Brain pericyte (primary cell): ENCODE measurements around the gene KHDC3L.

Experiments used
- DNase-seq: peaks from one replicate; pipeline ENCODE4 v3.0.0-alpha.2; 2012; ENCODE audit warnings: low read depth, low spot score

The KHDC3L gene

DNA sequence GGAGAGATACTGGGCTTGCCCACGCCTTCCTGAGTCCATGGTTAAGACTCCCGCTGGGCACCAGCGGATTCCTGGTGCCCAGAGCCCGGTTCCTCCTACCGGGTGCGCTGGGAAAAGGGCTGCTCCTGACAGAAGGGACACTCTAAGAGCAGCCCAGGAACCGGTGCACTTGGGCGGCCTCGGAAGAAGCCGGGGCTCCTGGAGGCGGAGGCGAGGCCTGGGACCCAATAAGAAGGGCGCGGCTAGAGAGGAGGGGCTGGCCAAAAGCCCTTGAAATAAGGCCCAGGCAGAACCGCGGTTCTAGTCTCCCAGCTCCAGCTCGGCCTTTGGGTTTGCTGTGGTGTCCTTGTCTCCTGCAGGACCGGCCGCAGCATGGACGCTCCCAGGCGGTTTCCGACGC lies at the start of gene KHDC3L:
KHDC3L (plus strand) TSS at position 301 of the 400 bp plus-strand sequence; CDS start at position 373, 72 bp downstream.
- no peak for DNase-seq

DNA sequence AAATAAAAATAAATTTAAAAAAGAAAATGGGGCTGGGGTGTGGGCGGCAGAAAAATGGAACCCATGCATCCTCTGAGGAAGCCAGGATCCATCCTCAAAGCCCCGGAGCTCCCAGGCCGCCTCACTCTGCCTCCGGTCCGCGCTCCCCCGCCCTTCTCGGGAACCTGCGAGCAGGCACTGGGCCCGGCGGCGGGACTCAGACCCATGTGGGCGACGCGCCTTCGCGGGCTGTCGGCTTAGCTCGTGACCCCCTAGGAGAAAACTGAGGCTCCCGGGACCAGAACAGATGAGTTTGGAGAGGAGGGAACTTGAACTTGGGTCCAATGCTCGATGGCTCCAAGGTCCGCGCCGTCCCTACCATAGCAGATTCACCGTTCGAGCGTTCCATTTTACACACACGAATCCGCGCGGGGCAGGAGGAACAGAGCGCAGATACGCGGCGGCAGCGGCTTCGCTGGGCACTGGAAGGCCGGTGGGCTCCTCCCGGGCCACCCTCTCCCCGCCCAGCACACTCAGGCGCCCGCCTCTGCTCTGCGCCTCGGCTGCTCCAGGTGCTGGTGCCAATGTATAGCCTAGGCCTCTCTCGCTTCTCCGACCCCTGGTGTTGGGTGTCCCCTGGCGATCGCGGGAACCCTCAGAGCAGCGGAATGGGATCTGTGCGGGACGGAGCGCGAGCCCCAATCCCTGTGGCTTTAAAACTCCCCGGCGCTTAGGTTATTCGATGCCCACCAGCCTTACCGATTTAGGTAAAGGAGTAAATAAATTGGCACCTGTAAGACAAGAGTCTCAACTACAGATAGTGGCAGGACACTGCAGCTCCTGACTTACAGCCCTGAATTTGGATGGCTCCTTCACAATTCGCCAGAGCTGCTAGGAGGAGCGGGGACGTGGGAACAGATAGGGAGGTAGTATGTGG lies 47.6 kb upstream of the KHDC3L start:
- no peak for DNase-seq

- no peak for DNase-seq
These were observed 39.1 kb upstream of the KHDC3L start for GRCh38 chr6:73323323-73323722.

GRCh38 chr6:73325656-73326055 lies 36.8 kb upstream of the KHDC3L start:
- DNase-seq: no peak

- DNase-seq: no peak
These were observed 33.7 kb upstream of the KHDC3L start for GRCh38 chr6:73328790-73329189.

DNA sequence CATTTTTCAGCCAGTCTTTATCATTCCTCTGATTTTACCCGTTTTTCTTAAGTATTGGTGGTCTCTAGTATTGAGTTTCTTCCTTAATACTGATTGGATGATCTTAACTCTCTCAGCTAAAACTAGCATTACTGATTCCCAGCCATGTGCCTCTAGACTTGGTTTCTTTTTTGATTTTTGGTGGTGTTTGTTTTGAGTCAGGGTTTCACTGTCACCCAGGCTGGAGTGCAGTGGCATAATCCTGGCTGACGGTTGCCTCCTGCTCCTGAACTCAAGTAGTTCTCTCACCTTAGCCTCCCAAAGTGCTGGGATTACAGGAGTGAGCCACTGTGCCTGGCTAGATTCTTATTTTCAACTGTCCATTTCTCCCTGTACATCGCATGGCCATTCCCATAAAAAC lies 33.3 kb upstream of the KHDC3L start:
- no peak for DNase-seq

DNA sequence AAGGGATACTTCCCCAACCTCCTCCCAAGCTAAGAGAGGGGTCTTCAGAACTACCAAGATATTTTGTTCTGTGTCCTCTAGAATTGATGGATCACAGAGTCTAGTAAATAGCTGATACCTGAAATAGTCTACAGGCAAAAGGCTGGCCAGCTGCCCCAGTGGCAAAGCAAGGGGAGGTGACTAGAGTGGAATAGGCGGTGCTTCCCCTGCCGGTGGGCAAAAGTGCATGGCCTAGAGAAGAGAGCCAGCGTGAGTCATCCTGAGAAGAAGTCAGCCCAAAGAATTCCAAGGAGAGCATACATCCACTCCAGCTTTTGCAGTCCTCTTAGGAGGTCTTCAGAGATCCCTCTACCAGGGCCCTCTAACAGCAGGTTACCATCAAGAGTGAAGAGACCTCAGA lies 23.1 kb upstream of the KHDC3L start:
- no peak for DNase-seq

DNA sequence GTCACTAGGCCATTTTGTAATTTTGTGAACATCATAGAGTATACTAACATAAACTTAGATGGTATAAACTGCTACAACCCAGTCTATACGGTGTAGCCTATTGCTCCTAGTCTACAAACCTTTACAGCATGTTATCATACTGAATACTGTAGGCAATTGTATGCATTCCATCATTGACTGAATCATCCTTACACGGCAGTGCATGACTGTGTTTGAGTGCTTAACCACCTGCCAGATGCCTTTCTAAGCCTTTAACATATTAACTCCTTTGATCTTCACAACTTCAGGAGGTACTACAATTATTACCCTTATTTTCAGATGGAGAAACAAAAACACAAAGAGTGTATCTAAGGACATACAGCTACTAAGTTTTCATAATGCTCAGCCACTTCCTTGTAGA lies 22.4 kb upstream of the KHDC3L start:
- DNase-seq: no peak

- DNase-seq: no peak
These were observed 21.1 kb upstream of the KHDC3L start for GRCh38 chr6:73341335-73341734.

DNA sequence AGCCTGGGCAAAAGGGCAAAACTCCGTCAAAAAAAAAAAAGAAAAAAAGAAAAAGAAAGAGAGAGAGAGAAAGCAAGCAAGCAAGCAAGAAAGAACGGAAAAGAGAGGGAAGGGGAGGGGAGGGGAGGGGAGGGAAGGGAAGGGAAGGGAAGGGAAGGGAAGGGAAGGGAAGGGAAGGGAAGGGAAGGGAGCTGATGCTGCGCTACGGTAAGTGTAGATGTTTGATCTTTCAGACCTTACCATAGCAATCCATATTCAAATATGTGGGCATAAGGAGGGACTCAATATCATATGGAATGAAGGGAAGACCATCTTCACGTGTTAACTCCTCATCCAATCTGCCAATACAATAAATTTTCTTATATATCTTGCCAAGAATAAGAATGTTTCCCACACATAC lies 20.3 kb upstream of the KHDC3L start:
- no peak for DNase-seq

- no peak for DNase-seq
These were observed 19.3 kb upstream of the KHDC3L start for GRCh38 chr6:73343164-73343563.

GRCh38 chr6:73348550-73349204 lies 13.8 kb upstream of the KHDC3L start:
- no peak for DNase-seq

- no peak for DNase-seq
These were observed 13.1 kb upstream of the KHDC3L start for GRCh38 chr6:73349311-73349710.

GRCh38 chr6:73353636-73354593 lies 8.5 kb upstream of the KHDC3L start, which contains the start of gene DPPA5:
Gene DPPA5 (minus strand): TSS chr6:73354276. CDS start chr6:73354225, 51 bp downstream.
- no peak for DNase-seq

DNA sequence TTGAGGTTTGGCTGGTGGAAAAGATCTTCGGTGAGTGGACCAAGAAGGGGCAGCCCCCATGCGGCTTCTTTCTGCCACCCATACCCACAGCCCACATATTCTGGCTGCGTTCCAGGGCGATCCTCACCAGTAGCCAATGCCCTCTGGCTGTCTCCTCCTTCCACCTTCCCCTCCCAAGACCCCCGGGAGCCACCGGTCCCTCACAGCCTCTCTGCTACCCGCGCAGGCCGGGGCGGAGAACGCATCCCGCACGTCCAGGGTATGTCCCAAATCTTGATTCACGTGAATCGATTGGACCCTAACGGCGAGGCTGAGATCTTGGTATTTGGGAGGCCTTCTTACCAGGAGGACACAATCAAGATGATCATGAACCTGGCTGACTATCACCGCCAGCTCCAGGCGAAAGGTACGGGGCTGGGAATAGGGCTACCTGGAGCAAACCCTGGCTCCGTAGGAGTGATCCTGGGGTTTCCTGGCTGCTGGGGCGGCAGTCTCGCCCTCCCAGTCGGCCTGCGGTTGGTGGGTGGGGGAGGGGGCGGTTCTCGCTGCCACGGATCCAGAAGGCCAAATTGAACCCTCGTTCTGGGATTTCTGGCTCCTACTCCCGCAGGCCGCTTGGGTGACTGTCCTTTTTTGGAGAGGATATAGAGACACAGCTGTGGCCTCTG lies 545 bp downstream of the KHDC3L start:
- DNase-seq: no peak

- no peak for DNase-seq
These were observed 1.0 kb downstream of the KHDC3L start for GRCh38 chr6:73363537-73363875.

DNA sequence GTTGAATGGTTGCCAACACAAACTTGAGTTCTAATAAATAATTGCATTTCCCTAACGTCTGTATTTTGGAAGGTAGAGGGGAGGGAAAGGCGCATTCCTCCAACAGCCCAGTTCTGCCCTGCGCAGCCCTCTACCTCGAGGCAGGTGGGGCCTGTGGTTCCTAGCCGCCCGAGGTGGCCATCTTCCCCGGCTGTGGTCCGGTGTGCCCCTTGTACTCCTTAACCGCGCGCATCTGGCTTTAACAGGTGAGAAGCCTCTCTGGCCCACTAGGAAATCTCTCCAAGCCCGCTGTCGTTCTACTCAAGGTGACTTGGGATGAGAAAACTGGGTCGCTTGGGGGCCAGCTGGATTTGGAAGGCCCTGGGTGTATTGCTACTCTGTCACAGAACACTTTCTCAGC lies 1.7 kb downstream of the KHDC3L start:
- DNase-seq: no peak

DNA sequence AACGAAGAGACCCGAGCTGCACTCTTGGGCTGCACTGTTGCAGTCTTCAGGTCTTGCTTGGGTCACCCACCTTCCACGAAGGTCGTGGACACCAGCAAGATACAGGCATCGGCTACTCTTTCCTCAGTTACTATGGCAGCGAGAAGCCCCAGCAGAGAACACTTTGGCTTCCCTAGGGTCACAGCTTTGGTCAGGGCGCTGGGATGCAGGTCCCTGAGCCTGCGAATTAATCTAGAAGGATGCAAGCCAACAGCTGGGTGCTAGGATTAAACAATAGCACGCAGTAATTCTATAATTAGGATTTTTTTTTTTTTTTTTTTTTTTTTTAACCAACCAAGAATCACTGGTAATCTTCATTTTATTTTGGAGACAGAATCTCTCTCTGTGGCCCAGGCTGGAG lies 2.1 kb downstream of the KHDC3L start:
- no peak for DNase-seq

- no peak for DNase-seq
These were observed 5.4 kb downstream of the KHDC3L start for GRCh38 chr6:73367761-73368355.

DNA sequence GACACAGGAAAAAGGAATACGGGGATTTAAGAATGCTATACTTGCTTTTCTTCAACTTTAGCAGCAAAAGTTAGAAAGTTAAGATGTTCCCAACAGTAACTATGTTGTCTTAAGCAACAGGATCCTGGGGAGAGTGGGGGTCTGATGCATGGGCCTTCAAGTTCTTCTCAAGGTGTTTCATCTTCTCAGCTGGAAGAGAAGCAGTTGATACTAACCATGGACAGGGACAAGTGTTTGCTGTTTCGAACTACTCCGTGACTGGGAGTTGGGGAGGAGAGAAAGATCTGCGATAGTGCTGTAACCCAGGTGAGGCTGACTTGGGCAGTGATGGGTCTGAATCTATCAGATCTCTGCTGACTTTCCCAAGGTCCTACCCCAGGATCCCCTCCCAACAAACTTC lies 6.2 kb downstream of the KHDC3L start:
- no peak for DNase-seq

- DNase-seq: no peak
These were observed 6.7 kb downstream of the KHDC3L start for GRCh38 chr6:73369157-73369556.
